Central memory CD8-positive, alpha-beta T cell (primary cell): Measurements from ENCODE around the gene SPHK2.

Experiments
- ATAC-seq: fragments of 150-1000 bp; cut with Tn5 transposase; replicated peaks from 2 replicates; pipeline ENCODE4 v1.10.0; 2022; ENCODE audit warnings: mild to moderate bottlenecking, moderate FRiP score, moderate number of reproducible peaks; ENCODE audit not compliant: poor library complexity, severe bottlenecking; ENCODE audit errors: extremely low read depth
- DNase-seq, 2 donors: peaks; one replicate each; pipeline ENCODE4 v3.0.0; 2021; ENCODE audit warnings: low spot score in 2 of 2
- H3K27ac Mint-ChIP-seq: one replicate; pipeline ENCODE4 v1.8.0; 2022; ENCODE audit warnings: low read depth, mild to moderate bottlenecking, moderate library complexity, mixed read lengths
- H3K27me3 Mint-ChIP-seq: one replicate; pipeline ENCODE4 v1.8.0; 2022; ENCODE audit warnings: mixed read lengths
- H3K36me3 Mint-ChIP-seq: one replicate; pipeline ENCODE4 v1.8.0; 2022; ENCODE audit warnings: mild to moderate bottlenecking, moderate library complexity, mixed read lengths; ENCODE audit not compliant: insufficient read depth
- H3K4me1 Mint-ChIP-seq: one replicate; pipeline ENCODE4 v1.8.0; 2022; ENCODE audit warnings: mixed read lengths
- H3K4me3 Mint-ChIP-seq: one replicate; pipeline ENCODE4 v1.8.0; 2022; ENCODE audit warnings: mild to moderate bottlenecking, moderate library complexity, mixed read lengths
- H3K9me3 Mint-ChIP-seq: one replicate; pipeline ENCODE4 v1.8.0; 2022; ENCODE audit warnings: mixed read lengths

SPHK2 gene

GRCh38 chr19:48637948-48638830 lies 18.9 kb downstream of the SPHK2 start:
- Mint-ChIP-seq H3K4me3 (peak overlapping the region; percentile 85), H3K9me3 (no peaks in the 10 kb centered on the region), H3K27ac (peak overlapping the region; percentile 97), H3K36me3 (peaks cover 26% of the 10 kb centered on the region), H3K4me1 (peaks cover 45% of the 10 kb centered on the region), H3K27me3 (no peaks in the 10 kb centered on the region)
- peak; percentile 47 for ATAC-seq
- DNase-seq = peak; percentile 62 to 85

GRCh38 chr19:48638831-48639381 lies 19.6 kb downstream of the SPHK2 start:
- H3K36me3 Mint-ChIP-seq = peaks cover 26% of the 10 kb centered on the region
- peak overlapping the region; percentile 97 for H3K27ac Mint-ChIP-seq
- H3K4me3 Mint-ChIP-seq = peak overlapping the region; percentile 85
- H3K27me3 Mint-ChIP-seq = no peaks in the 10 kb centered on the region
- peaks cover 45% of the 10 kb centered on the region for H3K4me1 Mint-ChIP-seq
- H3K9me3 Mint-ChIP-seq = no peaks in the 10 kb centered on the region
- DNase-seq = no peak
- no peak for ATAC-seq

DNA sequence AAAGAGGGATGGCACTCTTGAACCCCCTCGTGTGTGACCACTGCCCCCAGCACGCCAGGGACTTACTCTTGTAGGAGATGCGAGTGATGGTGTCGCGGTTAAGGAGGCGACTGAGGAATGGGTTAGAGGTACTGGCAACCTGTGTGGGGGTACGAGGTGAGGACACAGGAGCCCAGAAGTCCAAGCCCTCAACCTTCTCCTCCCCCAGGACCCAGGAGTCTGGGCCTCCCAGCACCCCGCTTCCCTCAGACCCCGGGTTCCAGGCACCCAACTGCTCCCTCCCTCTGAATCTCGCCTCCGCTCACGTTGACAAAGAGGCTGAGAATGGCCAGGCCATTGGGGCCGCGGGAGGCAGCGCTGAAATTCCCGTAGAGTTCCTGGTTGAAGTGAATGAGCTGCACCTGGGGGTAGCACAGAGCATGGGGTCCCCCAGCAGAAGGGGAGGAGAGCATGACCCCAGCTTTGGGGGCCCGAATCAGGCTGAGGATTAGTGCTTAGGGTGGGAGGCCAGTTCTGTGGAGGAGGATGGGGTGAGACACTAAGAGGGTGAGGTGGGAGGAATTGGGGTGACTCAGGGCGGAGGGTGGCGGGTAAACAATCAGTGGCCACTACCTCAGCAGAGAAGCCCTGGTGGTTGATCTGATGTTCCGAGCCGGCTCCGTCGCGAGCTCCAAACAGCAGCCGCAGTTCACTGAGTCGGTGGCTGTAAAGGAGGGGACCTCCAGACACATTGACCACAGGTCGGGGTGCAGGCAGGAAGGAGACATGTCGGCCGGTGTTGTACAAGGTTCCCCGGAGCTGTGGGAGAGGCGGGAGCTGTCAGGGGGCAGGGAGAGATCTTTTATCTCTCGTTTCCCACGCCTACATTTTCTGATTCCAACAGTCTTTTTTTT lies 20.4 kb downstream of the SPHK2 start:
- H3K36me3 Mint-ChIP-seq = peaks cover 23% of the 10 kb centered on the region
- peaks cover 44% of the 10 kb centered on the region for H3K4me1 Mint-ChIP-seq

GRCh38 chr19:48641850-48642249 lies 22.5 kb downstream of the SPHK2 start:
- Mint-ChIP-seq H3K27ac (no peak overlapping the region), H3K27me3 (no peaks in the 10 kb centered on the region), H3K4me1 (peaks cover 52% of the 10 kb centered on the region), H3K4me3 (no peak overlapping the region), H3K9me3 (no peaks in the 10 kb centered on the region), H3K36me3 (peaks cover 16% of the 10 kb centered on the region)
- no peak for ATAC-seq
- DNase-seq = no peak

More for the DNA sequence above, 20.4 kb downstream of the SPHK2 start:
- Mint-ChIP-seq H3K27ac (peak overlapping the region; percentile 97), H3K9me3 (no peaks in the 10 kb centered on the region), H3K27me3 (no peaks in the 10 kb centered on the region), H3K4me3 (peak overlapping the region; percentile 61)
- DNase-seq (no peak), ATAC-seq (no peak)

GRCh38 chr19:48642862-48643261 lies 23.6 kb downstream of the SPHK2 start:
- Mint-ChIP-seq H3K27ac (no peak overlapping the region), H3K4me1 (peaks cover 55% of the 10 kb centered on the region), H3K4me3 (no peak overlapping the region), H3K36me3 (peaks cover 12% of the 10 kb centered on the region), H3K9me3 (no peaks in the 10 kb centered on the region), H3K27me3 (no peaks in the 10 kb centered on the region)
- DNase-seq = no peak
- ATAC-seq = no peak

DNA sequence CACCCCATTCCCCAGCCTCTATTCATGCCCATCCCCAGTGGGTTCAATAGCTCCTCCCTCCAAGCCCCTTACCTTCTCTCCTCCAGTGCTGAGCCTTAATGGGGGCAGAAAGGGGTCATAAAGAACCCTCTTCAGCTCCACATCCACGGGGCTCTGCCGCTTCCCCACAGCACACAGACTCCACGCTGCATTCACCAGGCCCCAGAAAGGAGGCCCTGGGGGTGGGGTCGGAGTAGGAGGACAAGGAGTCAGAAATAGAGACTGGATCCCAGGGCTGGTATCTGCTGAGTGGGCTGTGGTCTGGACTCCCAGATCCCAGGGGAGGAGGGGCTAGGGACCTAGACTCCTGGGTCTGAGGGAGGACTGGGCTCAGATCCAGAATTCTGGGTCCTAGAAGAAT lies 25.0 kb downstream of the SPHK2 start:
- no peak overlapping the region for H3K27ac Mint-ChIP-seq
- ATAC-seq = no peak
- no peak for DNase-seq
- H3K27me3 Mint-ChIP-seq = no peaks in the 10 kb centered on the region
- peaks cover 8% of the 10 kb centered on the region for H3K36me3 Mint-ChIP-seq
- peaks cover 50% of the 10 kb centered on the region for H3K4me1 Mint-ChIP-seq
- no peaks in the 10 kb centered on the region for H3K9me3 Mint-ChIP-seq
- peak overlapping the region; percentile 86 for H3K4me3 Mint-ChIP-seq

DNA sequence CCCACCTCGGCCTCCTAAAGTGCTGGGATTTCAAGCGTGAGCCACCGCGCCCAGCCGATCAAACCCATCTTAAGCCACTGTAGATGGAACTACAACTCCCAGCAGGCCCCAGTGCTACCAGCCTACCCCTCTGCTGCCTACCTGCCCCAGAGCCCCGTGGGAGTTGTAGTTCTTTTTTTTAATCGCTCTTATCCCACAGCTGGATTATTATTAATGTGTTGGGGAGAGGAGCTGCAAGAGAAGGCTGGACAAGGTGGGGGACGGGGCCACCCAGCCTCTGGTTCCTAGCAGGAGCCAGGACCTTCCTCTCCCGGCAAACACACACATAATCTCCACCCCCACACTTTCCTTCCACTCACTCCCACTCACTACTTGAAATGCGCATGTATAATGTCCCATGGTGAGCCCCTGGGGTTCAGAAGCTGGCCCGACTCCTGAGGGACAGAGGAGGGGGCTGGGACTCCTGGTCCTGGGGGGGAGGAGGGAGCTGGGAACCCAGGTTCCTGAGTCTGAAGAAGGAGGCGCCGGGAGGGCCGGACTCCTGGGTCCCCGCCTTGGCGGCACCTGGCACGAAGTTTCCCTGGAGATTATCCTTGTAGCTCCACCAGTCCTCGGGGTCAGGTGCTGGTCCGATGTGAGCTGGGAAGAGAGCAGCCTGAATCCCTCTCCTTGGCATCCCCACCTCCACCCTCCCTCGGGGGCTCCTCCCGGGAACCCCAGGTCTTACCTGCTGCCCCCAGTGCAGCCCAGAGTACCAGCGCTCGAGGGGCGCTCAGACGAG lies 25.7 kb downstream of the SPHK2 start:
- Mint-ChIP-seq H3K27me3 (no peaks in the 10 kb centered on the region), H3K4me3 (peak overlapping the region; percentile 86), H3K27ac (peak overlapping the region; percentile 84), H3K36me3 (peaks cover 11% of the 10 kb centered on the region), H3K9me3 (no peaks in the 10 kb centered on the region), H3K4me1 (peaks cover 50% of the 10 kb centered on the region)
- ATAC-seq (peak; percentile 52), DNase-seq (peak in 1 of 2 donors; percentile 56)

GRCh38 chr19:48645620-48646000 lies 26.3 kb downstream of the SPHK2 start:
- ATAC-seq (no peak), DNase-seq (no peak)
- Mint-ChIP-seq H3K4me3 (peak overlapping the region; percentile 86), H3K27ac (peak overlapping the region; percentile 84), H3K27me3 (no peaks in the 10 kb centered on the region), H3K9me3 (no peaks in the 10 kb centered on the region), H3K4me1 (peaks cover 48% of the 10 kb centered on the region), H3K36me3 (peaks cover 11% of the 10 kb centered on the region)

DNA sequence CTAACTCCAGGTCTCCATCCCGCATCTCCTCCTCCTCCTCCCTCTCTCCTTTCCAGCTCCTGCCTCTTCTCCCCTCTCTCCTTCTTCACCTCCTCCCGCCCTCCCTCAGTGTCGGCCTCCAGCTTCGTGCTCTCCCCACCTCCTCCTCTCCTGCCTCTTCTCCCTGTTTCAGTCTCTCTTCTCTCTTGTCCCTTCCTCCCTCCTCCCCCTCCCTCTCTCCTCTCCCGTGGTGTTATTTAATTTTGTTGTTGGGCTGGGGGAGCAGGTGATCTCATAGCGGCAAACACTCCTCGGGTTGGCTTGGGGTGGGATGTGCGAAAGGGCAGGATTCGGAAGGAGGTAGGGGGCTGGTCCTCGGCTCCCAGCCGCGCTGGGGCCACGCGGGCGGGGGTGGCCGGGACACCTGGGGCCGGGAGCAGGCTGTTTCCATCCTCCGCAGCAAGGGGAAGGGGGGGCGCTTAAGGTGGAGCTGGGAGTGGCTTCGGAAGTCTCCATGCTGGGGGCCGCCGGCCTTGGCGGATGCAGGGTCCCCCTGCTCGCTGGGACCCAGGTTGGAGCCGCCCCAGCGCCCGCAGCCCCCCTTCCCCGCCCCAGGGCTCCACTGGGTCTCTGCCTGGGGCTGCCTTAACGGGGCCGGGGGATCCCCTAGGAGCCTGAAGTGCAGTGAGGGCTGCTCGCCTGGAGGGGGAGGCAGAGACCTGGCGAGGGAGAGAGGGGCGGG lies 26.9 kb downstream of the SPHK2 start, which contains the start of gene CA11:
TSS of gene CA11 (minus strand) at position 187 of the 721 bp plus-strand sequence. CDS start 555 bp downstream, outside the sequence.
- Mint-ChIP-seq H3K4me1 (peaks cover 48% of the 10 kb centered on the region), H3K9me3 (no peaks in the 10 kb centered on the region), H3K27me3 (no peaks in the 10 kb centered on the region), H3K4me3 (peak within 1 kb of the TSS; percentile 86), H3K27ac (peak within 1 kb of the TSS; percentile 84), H3K36me3 (peaks cover 11% of the 10 kb centered on the region)
- ATAC-seq = peak; percentile 75
- peak; percentile 91 to 92 for DNase-seq

- peaks cover 48% of the 10 kb centered on the region for H3K4me1 Mint-ChIP-seq
- no peak for DNase-seq
- H3K4me3 Mint-ChIP-seq = peak overlapping the region; percentile 86
- peaks cover 11% of the 10 kb centered on the region for H3K36me3 Mint-ChIP-seq
- ATAC-seq = no peak
- peak overlapping the region; percentile 84 for H3K27ac Mint-ChIP-seq
- no peaks in the 10 kb centered on the region for H3K27me3 Mint-ChIP-seq
- H3K9me3 Mint-ChIP-seq = no peaks in the 10 kb centered on the region
Observed at GRCh38 chr19:48646722-48647216, 27.5 kb downstream of the SPHK2 start.

GRCh38 chr19:48648134-48648533 lies 28.8 kb downstream of the SPHK2 start:
- Mint-ChIP-seq H3K4me1 (peaks cover 48% of the 10 kb centered on the region), H3K4me3 (peak overlapping the region; percentile 6), H3K27me3 (no peaks in the 10 kb centered on the region), H3K9me3 (no peaks in the 10 kb centered on the region), H3K36me3 (peaks cover 13% of the 10 kb centered on the region), H3K27ac (peak overlapping the region; percentile 84)
- DNase-seq (no peak), ATAC-seq (no peak)
